GM19193 (cell line): ENCODE results near the gene TAF11L10.
"Not testable (repeated sequence)": the region's sequence is repeated elsewhere in the genome, so short reads cannot be mapped to it uniquely, and the experiment has no call there.

ENCODE experiments used
- POLR2A ChIP-seq: IDR thresholded peaks from 4 replicates; pipeline ENCODE4 v1.6.1; 2011; ENCODE audit not compliant: insufficient read depth, insufficient read length; ENCODE audit errors: extremely low read depth

TAF11L10 gene

DNA sequence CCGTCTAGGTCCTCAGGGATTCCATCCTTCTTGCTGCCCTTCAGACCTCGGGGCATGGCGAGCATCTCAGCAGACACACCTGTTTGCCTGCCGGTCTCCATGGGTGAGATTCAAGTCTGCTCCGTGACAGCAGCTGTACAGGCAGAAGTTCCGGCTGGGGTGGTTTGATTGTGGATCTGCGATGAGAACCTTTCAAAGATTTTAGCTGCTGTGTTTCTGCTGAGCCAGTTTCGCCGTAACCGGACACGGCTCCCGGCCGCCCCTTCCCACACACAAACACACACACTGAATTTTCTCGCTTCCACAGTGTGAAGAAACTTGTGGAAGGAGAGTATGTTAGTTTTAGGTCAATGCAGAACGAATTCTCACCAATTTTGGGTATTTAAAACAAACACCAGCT, at the start of gene TAF11L10:
Gene TAF11L10, minus strand, starts transcription at position 101 of the 400 bp plus-strand sequence.
- not testable (repeated sequence) for TF ChIP-seq POLR2A

DNA sequence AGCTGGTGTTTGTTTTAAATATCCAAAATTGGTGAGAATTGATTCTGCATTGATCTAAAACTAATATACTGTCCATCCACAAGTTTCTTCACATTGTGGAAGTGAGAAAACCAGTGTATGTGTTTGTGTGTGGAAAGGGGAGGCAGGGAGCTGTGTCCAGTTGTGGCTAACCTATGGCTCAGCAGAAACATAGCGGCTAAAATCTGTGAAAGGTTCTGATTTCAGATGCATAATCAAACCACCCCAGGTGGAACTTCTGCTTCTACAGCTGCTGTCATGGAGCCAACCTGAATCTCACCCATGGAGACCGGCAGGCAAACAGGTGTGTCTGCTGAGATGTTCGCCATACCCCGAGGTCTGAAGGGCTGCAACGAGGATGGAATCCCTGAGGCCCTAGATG, 36.5 kb upstream of the TAF11L10 start, which contains the start of gene TAF11L14:
Gene TAF11L14, plus strand, starts transcription at position 301 of the 400 bp plus-strand sequence.
- no peak for TF ChIP-seq POLR2A

DNA sequence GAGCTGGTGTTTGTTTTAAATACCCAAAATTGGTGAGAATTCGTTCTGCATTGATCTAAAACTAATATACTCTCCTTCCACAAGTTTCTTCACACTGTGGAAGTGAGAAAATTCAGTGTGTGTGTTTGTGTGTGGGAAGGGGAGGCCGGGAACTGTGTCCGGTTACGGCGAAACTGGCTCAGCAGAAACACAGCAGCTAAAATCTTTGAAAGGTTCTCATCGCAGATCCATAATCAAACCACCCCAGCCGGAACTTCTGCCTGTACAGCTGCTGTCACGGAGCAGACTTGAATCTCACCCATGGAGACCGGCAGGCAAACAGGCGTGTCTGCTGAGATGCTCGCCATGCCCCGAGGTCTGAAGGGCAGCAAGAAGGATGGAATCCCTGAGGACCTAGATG, 34.2 kb upstream of the TAF11L10 start, which contains the start of gene TAF11L13:
Gene TAF11L13, plus strand, starts transcription at position 301 of the 400 bp plus-strand sequence.
- TF ChIP-seq POLR2A, result not testable (repeated sequence)

DNA sequence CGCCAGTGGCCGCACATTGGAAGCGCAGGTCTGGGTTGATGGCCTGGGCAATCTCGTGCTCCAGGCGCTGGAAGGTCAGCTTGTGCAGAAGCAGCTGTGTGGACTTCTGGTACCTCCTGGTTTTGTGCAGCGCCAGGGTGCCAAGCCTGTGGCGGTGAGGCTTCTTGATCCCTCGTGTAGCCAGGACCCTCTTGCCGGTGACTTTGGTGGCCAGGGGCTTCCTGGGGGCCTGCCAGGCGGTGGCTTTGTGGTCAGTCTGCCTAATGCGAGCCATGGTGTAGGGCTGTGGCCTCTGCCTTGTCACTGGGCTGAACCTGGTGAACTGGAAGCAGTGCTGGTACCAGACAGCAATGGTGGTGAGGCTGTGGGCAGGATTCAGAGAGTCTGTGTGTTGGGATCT, 28.1 kb upstream of the TAF11L10 start:
- TF ChIP-seq POLR2A, result no peak

DNA sequence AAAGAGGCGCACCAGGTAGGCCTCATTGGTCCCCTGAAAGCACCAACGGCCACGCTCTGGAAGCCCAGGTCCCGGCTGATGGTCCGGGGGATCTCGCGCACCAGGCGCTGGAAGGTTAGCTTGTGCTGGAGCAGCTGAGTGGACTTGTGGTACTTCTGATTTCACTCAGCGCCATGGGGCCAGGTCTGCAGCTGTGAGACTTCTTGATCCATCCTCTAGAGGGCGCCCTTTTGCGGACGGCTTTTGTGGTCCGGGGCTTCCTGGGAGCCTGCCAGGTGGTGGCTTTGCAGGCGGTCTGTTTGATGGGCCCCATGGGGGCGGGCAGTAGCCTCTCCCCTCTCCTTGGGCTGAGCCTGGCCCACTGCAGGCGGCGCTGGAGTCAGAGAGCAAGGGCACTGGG, 23.0 kb upstream of the TAF11L10 start:
- no peak for TF ChIP-seq POLR2A

DNA sequence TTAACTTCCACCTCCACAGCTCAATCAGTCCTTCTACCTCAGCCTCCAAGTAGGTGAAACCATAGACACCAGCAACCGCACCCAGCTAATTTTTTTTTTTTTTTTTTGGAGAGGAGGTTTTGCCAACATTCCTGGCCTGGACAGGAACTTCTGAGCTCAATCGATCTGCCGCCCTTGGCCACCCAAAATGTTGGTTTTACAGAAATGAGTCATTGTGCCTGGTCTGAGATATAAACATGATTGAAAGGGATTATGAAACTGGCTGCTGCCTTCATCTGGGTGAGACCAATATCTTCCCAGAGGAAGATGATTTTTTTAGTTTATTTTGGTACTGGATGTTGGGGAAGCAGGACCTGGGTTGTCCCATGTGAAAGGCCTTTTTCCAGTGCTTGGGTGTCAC, 21.7 kb upstream of the TAF11L10 start:
- TF ChIP-seq POLR2A, result no peak

DNA sequence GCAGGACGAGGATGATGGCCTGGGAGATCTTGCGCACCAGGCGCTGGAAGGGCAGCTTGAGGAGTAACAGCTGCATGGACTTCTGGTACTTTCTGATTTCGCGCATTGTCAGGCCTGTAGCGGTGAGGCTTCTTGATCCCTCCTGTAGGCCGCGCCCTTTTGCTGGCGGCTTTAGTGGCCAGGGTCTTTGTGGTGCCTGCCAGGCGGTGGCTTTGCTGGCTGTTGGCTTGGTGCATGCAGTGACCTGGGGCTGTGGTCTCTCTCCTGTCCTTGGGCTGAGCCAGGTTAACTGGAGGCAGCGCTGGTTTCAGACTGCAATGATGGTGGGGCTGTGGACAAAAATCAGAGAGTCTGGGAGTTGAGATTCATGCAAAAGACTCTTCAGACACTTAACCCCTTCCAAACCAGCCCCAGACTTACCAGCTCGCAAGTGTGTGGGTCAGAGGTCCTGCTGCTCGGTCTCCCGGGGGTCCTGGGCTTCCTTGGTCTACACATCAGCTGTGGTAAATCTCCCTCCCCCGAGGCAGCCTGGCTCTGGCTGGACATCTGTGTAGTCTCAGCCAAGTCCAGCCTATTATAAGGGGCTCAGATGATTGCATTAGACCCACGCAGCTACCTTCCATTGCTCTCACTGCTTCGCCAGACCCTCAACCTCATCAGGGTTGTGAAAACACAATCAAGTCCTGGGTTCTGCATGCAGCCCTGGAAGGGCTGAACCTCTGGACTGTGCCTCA, 17.4 kb upstream of the TAF11L10 start:
- no peak for TF ChIP-seq POLR2A

DNA sequence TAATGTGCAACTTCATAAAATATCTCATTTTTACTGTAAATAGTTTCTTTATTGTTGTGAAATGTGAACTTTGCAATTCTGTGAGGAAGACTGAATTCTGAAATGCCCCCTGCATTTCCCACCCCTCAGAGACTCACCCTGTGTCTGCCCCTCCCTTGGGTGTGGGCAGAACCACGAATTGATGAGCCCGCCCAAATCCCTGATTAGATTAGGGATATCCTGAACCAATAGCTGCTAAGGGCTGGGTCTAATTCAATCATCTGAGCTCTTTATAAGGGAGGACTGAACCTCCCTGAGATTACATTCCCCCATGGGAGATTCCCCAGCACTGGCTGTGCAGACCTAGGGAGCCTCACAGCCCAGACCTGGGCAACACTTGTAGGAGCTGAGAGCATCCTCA, 12.5 kb upstream of the TAF11L10 start, which contains the start of gene TAF11L12:
Gene TAF11L12, plus strand, starts transcription at position 301 of the 400 bp plus-strand sequence.
- TF ChIP-seq POLR2A, result not testable (repeated sequence)

DNA sequence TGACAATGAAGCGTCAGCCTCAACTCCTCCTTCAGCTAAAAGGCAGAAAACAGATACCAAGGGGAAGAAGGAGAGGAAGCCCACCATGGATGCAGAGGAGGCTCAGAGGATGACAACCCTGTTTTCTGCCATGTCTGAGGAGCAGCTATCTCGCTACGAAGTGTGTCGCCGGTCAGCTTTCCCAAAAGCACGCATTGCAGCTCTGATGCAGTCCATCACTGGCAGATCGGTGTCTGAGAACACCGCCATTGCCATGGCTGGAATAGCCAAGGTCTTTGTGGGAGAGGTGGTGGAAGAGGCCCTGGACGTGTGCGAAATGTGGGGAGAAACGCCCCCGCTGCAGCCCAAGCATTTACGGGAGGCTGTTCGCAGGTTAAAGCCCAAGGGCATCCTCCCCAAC, 7.3 kb upstream of the TAF11L10 start:
- no peak for TF ChIP-seq POLR2A

DNA sequence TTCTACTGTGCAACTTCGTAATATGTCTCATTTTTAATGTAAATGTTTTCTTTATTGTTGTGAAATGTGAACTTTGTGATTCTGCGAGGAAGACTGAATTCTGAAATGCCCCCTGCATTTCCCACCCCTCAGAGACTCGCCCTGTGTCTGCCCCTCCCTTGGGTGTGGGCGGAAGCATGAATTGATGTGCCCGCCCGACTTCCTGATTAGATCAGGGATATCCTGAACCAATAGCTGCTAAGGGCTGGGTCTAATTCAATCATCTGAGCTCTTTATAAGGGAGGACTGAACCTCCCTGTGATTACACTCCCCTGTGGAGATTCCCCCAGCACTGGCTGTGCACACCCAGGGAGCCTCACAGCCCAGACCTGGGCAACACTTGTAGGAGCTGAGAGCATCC, 6.3 kb upstream of the TAF11L10 start, which contains the start of gene TAF11L11:
Gene TAF11L11, plus strand, starts transcription at position 304 of the 400 bp plus-strand sequence.
- TF ChIP-seq POLR2A, result not testable (repeated sequence)

DNA sequence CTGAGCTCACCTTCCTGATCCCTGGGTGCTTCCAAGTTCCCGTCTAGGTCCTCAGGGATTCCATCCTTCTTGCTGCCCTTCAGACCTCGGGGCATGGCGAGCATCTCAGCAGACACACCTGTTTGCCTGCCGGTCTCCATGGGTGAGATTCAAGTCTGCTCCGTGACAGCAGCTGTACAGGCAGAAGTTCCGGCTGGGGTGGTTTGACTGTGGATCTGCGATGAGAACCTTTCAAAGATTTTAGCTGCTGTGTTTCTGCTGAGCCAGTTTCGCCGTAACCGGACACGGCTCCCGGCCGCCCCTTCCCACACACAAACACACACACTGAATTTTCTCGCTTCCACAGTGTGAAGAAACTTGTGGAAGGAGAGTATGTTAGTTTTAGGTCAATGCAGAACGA, 3.4 kb downstream of the TAF11L10 start, which contains the start of gene TAF11L9:
Gene TAF11L9, minus strand, starts transcription at position 140 of the 400 bp plus-strand sequence.
- not testable (repeated sequence) for TF ChIP-seq POLR2A

DNA sequence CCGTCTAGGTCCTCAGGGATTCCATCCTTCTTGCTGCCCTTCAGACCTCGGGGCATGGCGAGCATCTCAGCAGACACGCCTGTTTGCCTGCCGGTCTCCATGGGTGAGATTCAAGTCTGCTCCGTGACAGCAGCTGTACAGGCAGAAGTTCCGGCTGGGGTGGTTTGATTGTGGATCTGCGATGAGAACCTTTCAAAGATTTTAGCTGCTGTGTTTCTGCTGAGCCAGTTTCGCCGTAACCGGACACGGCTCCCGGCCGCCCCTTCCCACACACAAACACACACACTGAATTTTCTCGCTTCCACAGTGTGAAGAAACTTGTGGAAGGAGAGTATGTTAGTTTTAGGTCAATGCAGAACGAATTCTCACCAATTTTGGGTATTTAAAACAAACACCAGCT, 6.8 kb downstream of the TAF11L10 start, which contains the start of gene TAF11L8:
Gene TAF11L8, minus strand, starts transcription at position 101 of the 400 bp plus-strand sequence.
- not testable (repeated sequence) for TF ChIP-seq POLR2A

DNA sequence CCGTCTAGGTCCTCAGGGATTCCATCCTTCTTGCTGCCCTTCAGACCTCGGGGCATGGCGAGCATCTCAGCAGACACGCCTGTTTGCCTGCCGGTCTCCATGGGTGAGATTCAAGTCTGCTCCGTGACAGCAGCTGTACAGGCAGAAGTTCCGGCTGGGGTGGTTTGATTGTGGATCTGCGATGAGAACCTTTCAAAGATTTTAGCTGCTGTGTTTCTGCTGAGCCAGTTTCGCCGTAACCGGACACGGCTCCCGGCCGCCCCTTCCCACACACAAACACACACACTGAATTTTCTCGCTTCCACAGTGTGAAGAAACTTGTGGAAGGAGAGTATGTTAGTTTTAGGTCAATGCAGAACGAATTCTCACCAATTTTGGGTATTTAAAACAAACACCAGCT, 12.0 kb downstream of the TAF11L10 start, which contains the start of gene TAF11L7:
Gene TAF11L7, minus strand, starts transcription at position 101 of the 400 bp plus-strand sequence.
- not testable (repeated sequence) for TF ChIP-seq POLR2A
